Lung (tissue), 12 donors: ENCODE results near the gene PARD6A. TPM values are rescaled to one million over a fixed set of nuclear protein-coding genes. Genes with fewer than 3 reads are reported as not detected.

Source experiments
- ATAC-seq: fragments of 200-7000 bp; cut with Tn5 transposase; one replicate; pipeline ENCODE4 v1.9.1; 2020; ENCODE audit warnings: moderate number of reproducible peaks; ENCODE audit not compliant: insufficient read depth, low FRiP score
- DNase-seq, 3 donors: peaks; one replicate each; pipeline ENCODE4 v3.0.0-alpha.2; 2013 to 2017
- H3K27ac ChIP-seq, 2 donors: one replicate each; pipeline ENCODE4 v1.5.1; 2013; ENCODE audit warnings: mild to moderate bottlenecking in 2 of 2, moderate library complexity in 2 of 2, control low read depth in 1 of 2, inconsistent platforms in 1 of 2, low read depth in 1 of 2, low read length in 1 of 2
- H3K27me3 ChIP-seq, 3 donors: one replicate each; pipeline ENCODE4 v1.5.1; 2013; ENCODE audit warnings: low read length in 2 of 3; ENCODE audit not compliant: control insufficient read depth in 3 of 3, insufficient read depth in 3 of 3
- H3K36me3 ChIP-seq, 4 donors: one replicate each; pipeline ENCODE4 v1.5.1; 2013; ENCODE audit warnings: low read length in 4 of 4, mild to moderate bottlenecking in 1 of 4, moderate library complexity in 1 of 4; ENCODE audit not compliant: control insufficient read depth in 4 of 4, insufficient read depth in 4 of 4
- H3K4me1 ChIP-seq, 5 donors: one replicate each; pipeline ENCODE4 v1.5.1; 2013; ENCODE audit warnings: low read length in 5 of 5, mild to moderate bottlenecking in 2 of 5, moderate library complexity in 1 of 5; ENCODE audit not compliant: control insufficient read depth in 5 of 5, insufficient read depth in 5 of 5
- H3K4me3 ChIP-seq: one replicate; pipeline ENCODE4 v1.5.1; 2013; ENCODE audit warnings: mild to moderate bottlenecking, control low read depth, moderate library complexity
- H3K9ac ChIP-seq, 2 donors: one replicate each; pipeline ENCODE4 v1.5.1; 2013; ENCODE audit warnings: low read length in 2 of 2, control low read depth in 1 of 2; ENCODE audit not compliant: insufficient read depth in 1 of 2
- H3K9me3 ChIP-seq, 4 donors: one replicate each; pipeline ENCODE4 v1.5.1; 2013; ENCODE audit warnings: low read length in 3 of 4, mild to moderate bottlenecking in 1 of 4, moderate library complexity in 1 of 4; ENCODE audit not compliant: control insufficient read depth in 4 of 4, insufficient read depth in 3 of 4
- WGBS, 2 donors: extraction: QIAGEN DNeasy Blood & Tissue Kit; methylation state at CpG; one replicate each; pipeline ENCODE4 v1.1.7; 2013; 5-methylcytosine and 5-hydroxymethylcytosine counted together
- polyA plus RNA-seq, 2 donors: library from polyadenylated mRNA; stranded (reverse); fragments of 200-250 nt; gene quantifications; one replicate each; pipeline ENCODE4 v1.2.1, GENCODE V29; 2013
- total RNA-seq, 2 donors: library from RNA; depleted of rRNA in 1 of 2; stranded (reverse); fragments of >200 nt in 1 of 2; gene quantifications; one replicate each; pipeline ENCODE4 v1.2.1, GENCODE V29; 2014 to 2021
- TF ChIP-seq, protein P1 (sequence below): IDR thresholded peaks from 2 replicates; pipeline ENCODE4 v1.5.1; 2012; ENCODE audit warnings: mild to moderate bottlenecking; ENCODE audit errors: control extremely low read depth, extremely low read depth
- donor health status: control.
- donor health status: control.
- donor health status: Bipolar disorder and iron deficiency.
- donor health status: healthy.
- donor health status: DM: yes; HTN: yes; CAD: no.

Gene PARD6A
- total and polyA plus RNA-seq, 4 donors: 1.4 to 6.2 (median 4.7) TPM

DNA sequence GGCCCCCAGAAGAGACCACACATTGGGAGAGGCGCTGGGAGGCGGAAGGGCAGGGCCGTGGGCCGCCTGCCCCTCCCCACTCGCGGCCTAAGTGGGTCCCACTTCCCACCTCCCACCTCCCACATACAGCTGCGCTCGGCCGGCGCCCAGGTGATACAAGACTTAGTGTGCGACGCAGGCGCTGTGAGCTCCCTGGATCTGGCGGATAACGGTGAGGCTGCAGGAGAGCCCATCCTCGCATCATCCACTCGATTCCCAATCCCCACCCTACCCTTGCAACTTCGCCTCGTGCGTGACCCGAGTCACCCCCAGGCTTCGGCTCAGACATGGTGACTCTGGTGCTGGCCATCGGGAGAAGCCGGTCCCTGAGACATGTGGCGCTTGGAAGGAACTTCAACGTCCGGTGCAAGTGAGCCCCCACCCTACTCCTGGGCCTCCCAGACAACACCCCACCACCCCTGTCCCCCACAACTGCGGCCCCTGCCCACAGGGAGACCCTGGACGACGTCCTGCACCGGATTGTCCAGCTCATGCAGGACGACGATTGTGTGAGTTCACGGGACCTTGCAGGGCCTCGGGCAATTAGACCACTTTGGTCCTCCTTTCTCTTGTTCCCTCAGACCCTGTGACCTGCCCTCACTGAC lies 11.9 kb upstream of the PARD6A start:
- H3K4me3 ChIP-seq: no peak overlapping the region
- peaks cover 0 to 57% (median 54%) of the 10 kb centered on the region in 3 donors for H3K27me3 ChIP-seq
- H3K36me3 ChIP-seq: no peaks in the 10 kb centered on the region
- ATAC-seq (no peak), DNase-seq (peak in 1 of 3 donors; percentile 7)
- H3K4me1 ChIP-seq: peaks cover 0 to 9% (median 5%) of the 10 kb centered on the region in 5 donors
- H3K27ac ChIP-seq: no peak overlapping the region
- TF ChIP-seq, protein P1, sequence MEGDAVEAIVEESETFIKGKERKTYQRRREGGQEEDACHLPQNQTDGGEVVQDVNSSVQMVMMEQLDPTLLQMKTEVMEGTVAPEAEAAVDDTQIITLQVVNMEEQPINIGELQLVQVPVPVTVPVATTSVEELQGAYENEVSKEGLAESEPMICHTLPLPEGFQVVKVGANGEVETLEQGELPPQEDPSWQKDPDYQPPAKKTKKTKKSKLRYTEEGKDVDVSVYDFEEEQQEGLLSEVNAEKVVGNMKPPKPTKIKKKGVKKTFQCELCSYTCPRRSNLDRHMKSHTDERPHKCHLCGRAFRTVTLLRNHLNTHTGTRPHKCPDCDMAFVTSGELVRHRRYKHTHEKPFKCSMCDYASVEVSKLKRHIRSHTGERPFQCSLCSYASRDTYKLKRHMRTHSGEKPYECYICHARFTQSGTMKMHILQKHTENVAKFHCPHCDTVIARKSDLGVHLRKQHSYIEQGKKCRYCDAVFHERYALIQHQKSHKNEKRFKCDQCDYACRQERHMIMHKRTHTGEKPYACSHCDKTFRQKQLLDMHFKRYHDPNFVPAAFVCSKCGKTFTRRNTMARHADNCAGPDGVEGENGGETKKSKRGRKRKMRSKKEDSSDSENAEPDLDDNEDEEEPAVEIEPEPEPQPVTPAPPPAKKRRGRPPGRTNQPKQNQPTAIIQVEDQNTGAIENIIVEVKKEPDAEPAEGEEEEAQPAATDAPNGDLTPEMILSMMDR: no peak
- no peak overlapping the region for H3K9ac ChIP-seq
- H3K9me3 ChIP-seq: no peaks in the 10 kb centered on the region
- 65 to 83% methylated on average over 35 of the region's 35 CpGs for WGBS, 2 donors

DNA sequence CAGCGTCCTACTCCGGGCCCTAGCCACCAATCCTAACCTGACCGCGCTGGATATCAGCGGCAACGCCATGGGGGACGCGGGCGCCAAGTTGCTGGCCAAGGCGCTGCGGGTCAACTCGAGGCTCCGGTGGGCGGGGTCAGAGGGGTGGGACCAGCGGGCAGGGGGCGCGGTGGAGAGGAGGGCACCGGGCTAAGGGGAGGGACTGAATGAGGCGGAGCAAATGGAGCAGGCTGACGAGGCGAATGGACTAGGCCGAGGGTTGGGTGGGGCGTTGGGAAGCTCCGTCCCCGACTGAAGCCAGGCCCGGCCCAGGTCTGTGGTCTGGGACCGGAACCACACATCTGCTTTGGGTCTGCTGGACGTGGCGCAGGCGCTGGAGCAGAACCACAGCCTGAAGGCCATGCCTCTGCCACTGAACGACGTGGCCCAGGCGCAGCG lies 11.2 kb upstream of the PARD6A start:
- ATAC-seq: no peak
- Histone ChIP-seq H3K27me3 (peaks cover 0 to 62% (median 49%) of the 10 kb centered on the region in 3 donors), H3K27ac (no peak overlapping the region), H3K4me3 (no peak overlapping the region), H3K36me3 (no peaks in the 10 kb centered on the region), H3K4me1 (peaks cover 0 to 9% (median 5%) of the 10 kb centered on the region in 5 donors), H3K9me3 (no peaks in the 10 kb centered on the region), H3K9ac (no peak overlapping the region)
- TF ChIP-seq, protein P1: no peak
- peak in 1 of 3 donors; percentile 17 for DNase-seq
- 54 to 79% methylated on average over 34 of the region's 34 CpGs for WGBS, 2 donors

DNA sequence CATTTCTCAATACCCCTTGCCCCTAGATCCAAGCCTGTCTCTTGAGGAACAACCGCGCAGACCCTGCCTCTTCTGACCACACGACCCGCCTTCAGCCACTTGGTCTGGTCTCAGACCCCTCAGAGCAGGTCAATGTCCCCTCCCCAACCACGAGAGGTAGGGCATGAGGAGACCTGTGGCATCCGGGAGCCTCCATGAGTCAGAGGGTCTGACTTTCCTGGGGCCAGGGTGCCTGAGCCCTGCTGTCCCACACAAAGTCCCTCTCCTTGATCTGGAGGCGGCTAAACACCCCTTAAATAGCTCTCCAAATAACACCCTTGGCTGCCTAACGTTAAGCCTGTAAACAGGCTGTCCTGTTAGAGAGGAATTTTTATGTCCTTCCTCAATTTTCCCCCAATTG lies 10.7 kb upstream of the PARD6A start:
- TF ChIP-seq, protein P1: no peak
- ATAC-seq (no peak), DNase-seq (peak in 1 of 3 donors; percentile 10)
- H3K9me3 ChIP-seq: no peaks in the 10 kb centered on the region
- peaks cover 0 to 8% (median 5%) of the 10 kb centered on the region in 5 donors for H3K4me1 ChIP-seq
- 81 to 89% methylated on average over 8 of the region's 8 CpGs for WGBS, 2 donors
- no peaks in the 10 kb centered on the region for H3K36me3 ChIP-seq
- no peak overlapping the region for H3K4me3 ChIP-seq
- H3K9ac ChIP-seq: no peak overlapping the region
- H3K27ac ChIP-seq: no peak overlapping the region
- H3K27me3 ChIP-seq: peaks cover 0 to 63% (median 53%) of the 10 kb centered on the region in 3 donors
